ENCODE measurements around the gene MEOX1. TPM values are rescaled to one million over a fixed set of nuclear protein-coding genes. Genes with fewer than 3 reads are reported as not detected.

MEOX1 gene
- total RNA-seq, 1 donor from 2014 or later: not detected

- H3K4me1 Mint-ChIP-seq (ENCODE audit: low read depth, unreplicated experiment): peaks cover 12% of the 10 kb centered on the region
- Histone ChIP-seq H3K27me3 (ENCODE audit: insufficient read depth, low read length) (no peaks in the 10 kb centered on the region), H3K4me3 (ENCODE audit: insufficient read depth, low read depth, low read length) (no peak overlapping the region), H3K4me1 (ENCODE audit: insufficient read depth, low read length) (peaks cover 20% of the 10 kb centered on the region), H3K27ac (ENCODE audit: low read depth, low read length) (no peak overlapping the region), H4K20me1 (ENCODE audit: insufficient read depth, low read length) (no peaks in the 10 kb centered on the region), H3K4me2 (ENCODE audit: low read length) (no peak overlapping the region), H3K36me3 (ENCODE audit: insufficient read depth, low read length) (no peaks in the 10 kb centered on the region), H3K9me3 (ENCODE audit: insufficient read depth, low read depth, low read length) (no peaks in the 10 kb centered on the region), H3K79me2 (ENCODE audit: insufficient read depth, low read length) (no peaks in the 10 kb centered on the region), H2AFZ (ENCODE audit: low read depth, low read length) (no peak overlapping the region), H3K9ac (ENCODE audit: low read length) (no peak overlapping the region)
- DNase-seq (ENCODE audit: low read depth) (no peak), FAIRE-seq (no peak)
- no peaks in the 10 kb centered on the region for H3K36me3 Mint-ChIP-seq (ENCODE audit: low read depth, unreplicated experiment)
- H3K9me3 Mint-ChIP-seq (ENCODE audit: unreplicated experiment): peaks cover 3% of the 10 kb centered on the region
- H3K27ac Mint-ChIP-seq (ENCODE audit: unreplicated experiment): no peak overlapping the region
- TF ChIP-seq EZH2 (IDR thresholded peaks at IDR 0.05; ENCODE audit: insufficient read depth, low read length): no peak
- peaks cover 25% of the 10 kb centered on the region for H3K27me3 Mint-ChIP-seq (ENCODE audit: low read depth, unreplicated experiment)
- no peak overlapping the region for H3K4me3 Mint-ChIP-seq (ENCODE audit: unreplicated experiment)
Observed at GRCh38 chr17:43658900-43659299, 2.8 kb downstream of the MEOX1 start.

- no peak overlapping the region for H3K4me2 ChIP-seq (ENCODE audit: low read length)
- Mint-ChIP-seq H3K36me3 (ENCODE audit: low read depth, unreplicated experiment) (no peaks in the 10 kb centered on the region), H3K4me1 (ENCODE audit: low read depth, unreplicated experiment) (no peaks in the 10 kb centered on the region), H3K27ac (ENCODE audit: unreplicated experiment) (no peak overlapping the region), H3K27me3 (ENCODE audit: low read depth, unreplicated experiment) (peaks cover 35% of the 10 kb centered on the region), H3K4me3 (ENCODE audit: unreplicated experiment) (no peak overlapping the region), H3K9me3 (ENCODE audit: unreplicated experiment) (peaks cover 3% of the 10 kb centered on the region)
- H3K4me1 ChIP-seq (ENCODE audit: insufficient read depth, low read length): peaks cover 4% of the 10 kb centered on the region
- H3K4me3 ChIP-seq (ENCODE audit: insufficient read depth, low read depth, low read length): no peak overlapping the region
- H2AFZ ChIP-seq (ENCODE audit: low read depth, low read length): no peak overlapping the region
- H3K9ac ChIP-seq (ENCODE audit: low read length): no peak overlapping the region
- no peaks in the 10 kb centered on the region for H3K9me3 ChIP-seq (ENCODE audit: insufficient read depth, low read depth, low read length)
- H3K79me2 ChIP-seq (ENCODE audit: insufficient read depth, low read length): no peaks in the 10 kb centered on the region
- H3K27me3 ChIP-seq (ENCODE audit: insufficient read depth, low read length): no peaks in the 10 kb centered on the region
- H3K27ac ChIP-seq (ENCODE audit: low read depth, low read length): no peak overlapping the region
- TF ChIP-seq CTCF (IDR thresholded peaks at IDR 0.05; ENCODE audit: insufficient read depth, low read depth, low read length) (no peak), EZH2 (IDR thresholded peaks at IDR 0.05; ENCODE audit: insufficient read depth, low read length) (no peak)
- no peaks in the 10 kb centered on the region for H4K20me1 ChIP-seq (ENCODE audit: insufficient read depth, low read length)
- FAIRE-seq: no peak
- H3K36me3 ChIP-seq (ENCODE audit: insufficient read depth, low read length): no peaks in the 10 kb centered on the region
- no peak for DNase-seq (ENCODE audit: low read depth)
Observed at GRCh38 chr17:43655693-43656255, 5.9 kb downstream of the MEOX1 start.

GRCh38 chr17:43652124-43652480 lies 9.6 kb downstream of the MEOX1 start:
- no peak overlapping the region for H3K4me2 ChIP-seq (ENCODE audit: low read length)
- no peak overlapping the region for H3K4me3 ChIP-seq (ENCODE audit: insufficient read depth, low read depth, low read length)
- H3K9ac ChIP-seq (ENCODE audit: low read length): no peak overlapping the region
- FAIRE-seq (no peak), DNase-seq (ENCODE audit: low read depth) (no peak)
- H4K20me1 ChIP-seq (ENCODE audit: insufficient read depth, low read length): no peaks in the 10 kb centered on the region
- H3K27ac ChIP-seq (ENCODE audit: low read depth, low read length): no peak overlapping the region
- H3K27me3 Mint-ChIP-seq (ENCODE audit: low read depth, unreplicated experiment): peaks cover 38% of the 10 kb centered on the region
- H3K36me3 Mint-ChIP-seq (ENCODE audit: low read depth, unreplicated experiment): no peaks in the 10 kb centered on the region
- H3K4me3 Mint-ChIP-seq (ENCODE audit: unreplicated experiment): no peak overlapping the region
- H3K27me3 ChIP-seq (ENCODE audit: insufficient read depth, low read length): no peaks in the 10 kb centered on the region
- no peak for TF ChIP-seq EZH2 (IDR thresholded peaks at IDR 0.05; ENCODE audit: insufficient read depth, low read length)
- TF ChIP-seq CTCF (IDR thresholded peaks at IDR 0.05; ENCODE audit: insufficient read depth, low read depth, low read length): no peak
- H2AFZ ChIP-seq (ENCODE audit: low read depth, low read length): no peak overlapping the region
- H3K4me1 Mint-ChIP-seq (ENCODE audit: low read depth, unreplicated experiment): peaks cover 4% of the 10 kb centered on the region
- H3K9me3 ChIP-seq (ENCODE audit: insufficient read depth, low read depth, low read length): no peaks in the 10 kb centered on the region
- no peaks in the 10 kb centered on the region for H3K79me2 ChIP-seq (ENCODE audit: insufficient read depth, low read length)
- peaks cover 3% of the 10 kb centered on the region for H3K9me3 Mint-ChIP-seq (ENCODE audit: unreplicated experiment)
- H3K36me3 ChIP-seq (ENCODE audit: insufficient read depth, low read length): no peaks in the 10 kb centered on the region
- no peak overlapping the region for H3K27ac Mint-ChIP-seq (ENCODE audit: unreplicated experiment)
- peaks cover 4% of the 10 kb centered on the region for H3K4me1 ChIP-seq (ENCODE audit: insufficient read depth, low read length)
